K562 (cell line): ENCODE measurements around the gene BTBD2. TPM values are rescaled to one million over a fixed set of nuclear protein-coding genes. Genes with fewer than 3 reads are reported as not detected.

Experiments
- CBX1 ChIP-seq: sonication (generic); IDR thresholded peaks from 2 replicates; pipeline ENCODE4 v1.6.1; 2016; ENCODE audit warnings: antibody characterized with exemption, low read depth, mild to moderate bottlenecking
- ETV5 ChIP-seq: sonication (generic); formaldehyde crosslinking; IDR thresholded peaks from 2 replicates; pipeline ENCODE4 v1.4.0; 2020; ENCODE audit warnings: low read depth, mild to moderate bottlenecking, missing genetic modification reagents
- EZH2 ChIP-seq: IDR thresholded peaks from 2 replicates; pipeline ENCODE4 v1.6.1; 2012; ENCODE audit warnings: low read depth, mild to moderate bottlenecking, inconsistent platforms, low read length, borderline replicate concordance
- KLF1 ChIP-seq: fragments of 450-650 bp; IDR thresholded peaks from 2 replicates; pipeline ENCODE4 v1.6.1; 2016; ENCODE audit warnings: missing genetic modification characterization, missing compliant biosample characterization
- OTX1 ChIP-seq: fragments of 450-650 bp; formaldehyde crosslinking; IDR thresholded peaks from 2 replicates; pipeline ENCODE4 v1.4.0; 2022; ENCODE audit warnings: mild to moderate bottlenecking
- POLR2G ChIP-seq: fragments of 200-400 bp; formaldehyde crosslinking; IDR thresholded peaks from 2 replicates; pipeline ENCODE4 v1.6.1; 2017; ENCODE audit warnings: low read depth, mild to moderate bottlenecking, antibody characterized with exemption, low read length, moderate library complexity
- ZFX ChIP-seq: sonication (generic); formaldehyde crosslinking; IDR thresholded peaks from 2 replicates; pipeline ENCODE4 v1.8.0; 2022; ENCODE audit warnings: mild to moderate bottlenecking, missing genetic modification reagents, moderate library complexity
- ZNF175 ChIP-seq: fragments of 200-800 bp; sonication (Bioruptor generic); IDR thresholded peaks from 2 replicates; pipeline ENCODE4 v1.6.1; 2016; ENCODE audit warnings: low read depth, mild to moderate bottlenecking, missing genetic modification characterization, missing compliant biosample characterization
- polyA plus RNA-seq, 8 experiments: library from polyadenylated mRNA; depleted of rRNA in 4 of 8; stranded (reverse) in 5 of 8; unstranded in 3 of 8; fragments of >200 nt; fragmentation: Nextera tagmentation in 2 of 8; fragmentation: Illumina TruSeq in 1 of 8; extraction: Ambion mirVana in 2 of 8; extraction: Trizol in 1 of 8; gene quantifications; 2 replicates each; pipeline versions ENCODE4 v1.2.1 to v1.2.3, GENCODE V29; 2011 to 2014; ENCODE audit warnings: inconsistent platforms in 1 of 8, missing spikeins in 1 of 8
- total RNA-seq, 7 experiments: library from RNA; depleted of rRNA in 6 of 7; stranded (reverse); fragments of >200 nt in 6 of 7; fragmentation: Illumina TruSeq in 2 of 7; extraction: Trizol in 2 of 7; gene quantifications; 2 replicates each; pipeline versions ENCODE4 v1.2.1 to v1.2.3, GENCODE V29; 2011 to 2021; ENCODE audit warnings: low replicate concordance in 1 of 7
- TF ChIP-seq, protein P1 (sequence below): sonication (generic); formaldehyde crosslinking; IDR thresholded peaks from 2 replicates; pipeline ENCODE4 v1.8.0; 2023; ENCODE audit warnings: mild to moderate bottlenecking, missing genetic modification reagents
- TF ChIP-seq, protein P2 (sequence below): fragments of 450-650 bp; conservative IDR thresholded peaks from 2 replicates; pipeline ENCODE4 v1.6.1; 2016; ENCODE audit warnings: missing genetic modification characterization, low read depth, mild to moderate bottlenecking, missing compliant biosample characterization, moderate library complexity
- TF ChIP-seq, protein P3 (sequence below): fragments of 250-450 bp; sonication (Bioruptor Pico); IDR thresholded peaks from 2 replicates; pipeline ENCODE4 v1.9.0; 2021; ENCODE audit warnings: mild to moderate bottlenecking, inconsistent platforms
- TF ChIP-seq, protein P4 (sequence below), 2 experiments: fragments of 450-650 bp; formaldehyde crosslinking in 1 of 2; IDR thresholded peaks; 2 replicates each; pipeline versions ENCODE4 v1.4.0 to v1.6.1; 2014 to 2020; ENCODE audit warnings: mild to moderate bottlenecking in 2 of 2, borderline replicate concordance in 1 of 2, low read depth in 1 of 2

BTBD2 gene
- total and polyA plus RNA-seq, 9 of the 15 experiments (the other 6 are each of a cell fraction or from before 2014, with no cell fraction given) = 0.10 to 15.6 (median 6.9) TPM

DNA sequence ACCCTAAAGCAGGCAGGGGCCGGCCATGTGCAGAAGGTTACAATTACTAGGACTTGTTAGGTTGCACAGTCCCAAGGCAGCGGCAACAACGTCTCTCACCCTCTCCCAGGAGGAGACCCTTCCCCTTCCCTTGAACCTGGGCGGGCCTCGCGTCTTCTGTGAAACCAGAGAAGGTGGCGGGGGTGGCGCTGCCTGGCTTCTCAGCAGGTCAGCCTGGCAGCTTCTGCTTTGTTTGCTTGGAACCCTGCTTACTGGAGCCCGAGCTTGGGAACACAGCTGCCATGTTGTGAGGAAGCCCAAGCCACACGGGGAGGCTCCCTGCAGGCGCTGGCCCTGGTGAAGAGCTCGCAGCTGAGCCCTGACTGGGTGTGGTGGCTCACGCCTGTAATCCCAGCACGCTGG, 20.1 kb upstream of the BTBD2 start (continued):
- TF ChIP-seq EZH2 (no peak), OTX1 (CRISPR knock-in tag) (no peak), ZNF175 (CRISPR knock-in tag) (no peak), POLR2G (0 out of 2 replicates have a peak, but pooled peaks have one; percentile 19), CBX1 (peak; percentile 10; the same call in 1 of the 2 replicates), ZFX (CRISPR knock-in tag) (peak; percentile 16; the same call in 1 of the 2 replicates), KLF1 (tag) (no peak), ETV5 (CRISPR knock-in tag) (no peak)
- TF ChIP-seq, protein P1, sequence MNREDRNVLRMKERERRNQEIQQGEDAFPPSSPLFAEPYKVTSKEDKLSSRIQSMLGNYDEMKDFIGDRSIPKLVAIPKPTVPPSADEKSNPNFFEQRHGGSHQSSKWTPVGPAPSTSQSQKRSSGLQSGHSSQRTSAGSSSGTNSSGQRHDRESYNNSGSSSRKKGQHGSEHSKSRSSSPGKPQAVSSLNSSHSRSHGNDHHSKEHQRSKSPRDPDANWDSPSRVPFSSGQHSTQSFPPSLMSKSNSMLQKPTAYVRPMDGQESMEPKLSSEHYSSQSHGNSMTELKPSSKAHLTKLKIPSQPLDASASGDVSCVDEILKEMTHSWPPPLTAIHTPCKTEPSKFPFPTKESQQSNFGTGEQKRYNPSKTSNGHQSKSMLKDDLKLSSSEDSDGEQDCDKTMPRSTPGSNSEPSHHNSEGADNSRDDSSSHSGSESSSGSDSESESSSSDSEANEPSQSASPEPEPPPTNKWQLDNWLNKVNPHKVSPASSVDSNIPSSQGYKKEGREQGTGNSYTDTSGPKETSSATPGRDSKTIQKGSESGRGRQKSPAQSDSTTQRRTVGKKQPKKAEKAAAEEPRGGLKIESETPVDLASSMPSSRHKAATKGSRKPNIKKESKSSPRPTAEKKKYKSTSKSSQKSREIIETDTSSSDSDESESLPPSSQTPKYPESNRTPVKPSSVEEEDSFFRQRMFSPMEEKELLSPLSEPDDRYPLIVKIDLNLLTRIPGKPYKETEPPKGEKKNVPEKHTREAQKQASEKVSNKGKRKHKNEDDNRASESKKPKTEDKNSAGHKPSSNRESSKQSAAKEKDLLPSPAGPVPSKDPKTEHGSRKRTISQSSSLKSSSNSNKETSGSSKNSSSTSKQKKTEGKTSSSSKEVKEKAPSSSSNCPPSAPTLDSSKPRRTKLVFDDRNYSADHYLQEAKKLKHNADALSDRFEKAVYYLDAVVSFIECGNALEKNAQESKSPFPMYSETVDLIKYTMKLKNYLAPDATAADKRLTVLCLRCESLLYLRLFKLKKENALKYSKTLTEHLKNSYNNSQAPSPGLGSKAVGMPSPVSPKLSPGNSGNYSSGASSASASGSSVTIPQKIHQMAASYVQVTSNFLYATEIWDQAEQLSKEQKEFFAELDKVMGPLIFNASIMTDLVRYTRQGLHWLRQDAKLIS (CRISPR knock-in tag) = 0 out of 2 replicates have a peak, but pooled peaks have one; percentile 35
- TF ChIP-seq, protein P2, sequence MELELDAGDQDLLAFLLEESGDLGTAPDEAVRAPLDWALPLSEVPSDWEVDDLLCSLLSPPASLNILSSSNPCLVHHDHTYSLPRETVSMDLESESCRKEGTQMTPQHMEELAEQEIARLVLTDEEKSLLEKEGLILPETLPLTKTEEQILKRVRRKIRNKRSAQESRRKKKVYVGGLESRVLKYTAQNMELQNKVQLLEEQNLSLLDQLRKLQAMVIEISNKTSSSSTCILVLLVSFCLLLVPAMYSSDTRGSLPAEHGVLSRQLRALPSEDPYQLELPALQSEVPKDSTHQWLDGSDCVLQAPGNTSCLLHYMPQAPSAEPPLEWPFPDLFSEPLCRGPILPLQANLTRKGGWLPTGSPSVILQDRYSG (tag) = no peak
- TF ChIP-seq, protein P3, sequence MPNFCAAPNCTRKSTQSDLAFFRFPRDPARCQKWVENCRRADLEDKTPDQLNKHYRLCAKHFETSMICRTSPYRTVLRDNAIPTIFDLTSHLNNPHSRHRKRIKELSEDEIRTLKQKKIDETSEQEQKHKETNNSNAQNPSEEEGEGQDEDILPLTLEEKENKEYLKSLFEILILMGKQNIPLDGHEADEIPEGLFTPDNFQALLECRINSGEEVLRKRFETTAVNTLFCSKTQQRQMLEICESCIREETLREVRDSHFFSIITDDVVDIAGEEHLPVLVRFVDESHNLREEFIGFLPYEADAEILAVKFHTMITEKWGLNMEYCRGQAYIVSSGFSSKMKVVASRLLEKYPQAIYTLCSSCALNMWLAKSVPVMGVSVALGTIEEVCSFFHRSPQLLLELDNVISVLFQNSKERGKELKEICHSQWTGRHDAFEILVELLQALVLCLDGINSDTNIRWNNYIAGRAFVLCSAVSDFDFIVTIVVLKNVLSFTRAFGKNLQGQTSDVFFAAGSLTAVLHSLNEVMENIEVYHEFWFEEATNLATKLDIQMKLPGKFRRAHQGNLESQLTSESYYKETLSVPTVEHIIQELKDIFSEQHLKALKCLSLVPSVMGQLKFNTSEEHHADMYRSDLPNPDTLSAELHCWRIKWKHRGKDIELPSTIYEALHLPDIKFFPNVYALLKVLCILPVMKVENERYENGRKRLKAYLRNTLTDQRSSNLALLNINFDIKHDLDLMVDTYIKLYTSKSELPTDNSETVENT = 0 out of 2 replicates have a peak, but pooled peaks have one; percentile 20
- TF ChIP-seq, protein P4, sequence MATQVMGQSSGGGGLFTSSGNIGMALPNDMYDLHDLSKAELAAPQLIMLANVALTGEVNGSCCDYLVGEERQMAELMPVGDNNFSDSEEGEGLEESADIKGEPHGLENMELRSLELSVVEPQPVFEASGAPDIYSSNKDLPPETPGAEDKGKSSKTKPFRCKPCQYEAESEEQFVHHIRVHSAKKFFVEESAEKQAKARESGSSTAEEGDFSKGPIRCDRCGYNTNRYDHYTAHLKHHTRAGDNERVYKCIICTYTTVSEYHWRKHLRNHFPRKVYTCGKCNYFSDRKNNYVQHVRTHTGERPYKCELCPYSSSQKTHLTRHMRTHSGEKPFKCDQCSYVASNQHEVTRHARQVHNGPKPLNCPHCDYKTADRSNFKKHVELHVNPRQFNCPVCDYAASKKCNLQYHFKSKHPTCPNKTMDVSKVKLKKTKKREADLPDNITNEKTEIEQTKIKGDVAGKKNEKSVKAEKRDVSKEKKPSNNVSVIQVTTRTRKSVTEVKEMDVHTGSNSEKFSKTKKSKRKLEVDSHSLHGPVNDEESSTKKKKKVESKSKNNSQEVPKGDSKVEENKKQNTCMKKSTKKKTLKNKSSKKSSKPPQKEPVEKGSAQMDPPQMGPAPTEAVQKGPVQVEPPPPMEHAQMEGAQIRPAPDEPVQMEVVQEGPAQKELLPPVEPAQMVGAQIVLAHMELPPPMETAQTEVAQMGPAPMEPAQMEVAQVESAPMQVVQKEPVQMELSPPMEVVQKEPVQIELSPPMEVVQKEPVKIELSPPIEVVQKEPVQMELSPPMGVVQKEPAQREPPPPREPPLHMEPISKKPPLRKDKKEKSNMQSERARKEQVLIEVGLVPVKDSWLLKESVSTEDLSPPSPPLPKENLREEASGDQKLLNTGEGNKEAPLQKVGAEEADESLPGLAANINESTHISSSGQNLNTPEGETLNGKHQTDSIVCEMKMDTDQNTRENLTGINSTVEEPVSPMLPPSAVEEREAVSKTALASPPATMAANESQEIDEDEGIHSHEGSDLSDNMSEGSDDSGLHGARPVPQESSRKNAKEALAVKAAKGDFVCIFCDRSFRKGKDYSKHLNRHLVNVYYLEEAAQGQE (IDR thresholded peaks at IDR 0.05; ENCODE audit: borderline replicate concordance) = no peak
- TF ChIP-seq, protein P4 (CRISPR knock-in tag; IDR thresholded peaks at IDR 0.05; ENCODE audit: low read depth) = no peak
